Astrocyte (in vitro differentiated cells and primary cell): Measurements from ENCODE around the gene RIBC2. TPM values are rescaled to one million over a fixed set of nuclear protein-coding genes. Genes with fewer than 3 reads are reported as not detected.

Experiments used
- DNase-seq: peaks from one replicate; pipeline ENCODE4 v3.0.0-alpha.2; 2010; ENCODE audit warnings: low read depth
- FAIRE-seq: peaks from 2 replicates; lab custom pipeline; 2011; peaks lifted over from hg19 to GRCh38; lab: Jason Lieb, UNC
- H2AFZ ChIP-seq: 2 replicates; pipeline ENCODE4 v1.6.0; 2012; ENCODE audit warnings: low read depth, low read length, inconsistent platforms
- H3K27ac ChIP-seq: 2 replicates; pipeline ENCODE4 v1.5.1; 2011; ENCODE audit warnings: low read depth, low read length, inconsistent platforms
- H3K27me3 ChIP-seq: 2 replicates; pipeline ENCODE4 v1.6.0; 2011; ENCODE audit warnings: low read length, inconsistent platforms; ENCODE audit not compliant: insufficient read depth
- H3K36me3 ChIP-seq: 2 replicates; pipeline ENCODE4 v1.5.1; 2011; ENCODE audit warnings: low read length, inconsistent platforms; ENCODE audit not compliant: insufficient read depth
- H3K4me1 ChIP-seq: 2 replicates; pipeline ENCODE4 v1.5.1; 2011; ENCODE audit warnings: low read length, inconsistent platforms; ENCODE audit not compliant: insufficient read depth
- H3K4me2 ChIP-seq: 2 replicates; pipeline ENCODE4 v1.6.0; 2012; ENCODE audit warnings: low read length, inconsistent platforms
- H3K4me3 ChIP-seq: 2 replicates; pipeline ENCODE4 v1.5.1; 2011; ENCODE audit warnings: low read depth, mild to moderate bottlenecking, low read length, inconsistent platforms; ENCODE audit not compliant: insufficient read depth
- H3K79me2 ChIP-seq: 2 replicates; pipeline ENCODE4 v1.6.0; 2012; ENCODE audit warnings: mild to moderate bottlenecking, low read length, inconsistent platforms; ENCODE audit not compliant: insufficient read depth
- H3K9ac ChIP-seq: 2 replicates; pipeline ENCODE4 v1.6.0; 2012; ENCODE audit warnings: mild to moderate bottlenecking, low read length, inconsistent platforms
- H3K9me3 ChIP-seq: 2 replicates; pipeline ENCODE4 v1.5.1; 2012; ENCODE audit warnings: low read depth, mild to moderate bottlenecking, low read length, inconsistent platforms; ENCODE audit not compliant: insufficient read depth
- H4K20me1 ChIP-seq: 2 replicates; pipeline ENCODE4 v1.6.0; 2012; ENCODE audit warnings: low read length, inconsistent platforms; ENCODE audit not compliant: insufficient read depth
- H3K27ac Mint-ChIP-seq: one replicate; pipeline ENCODE4 v1.8.0; 2021; ENCODE audit warnings: mild to moderate bottlenecking, mixed read lengths; ENCODE audit not compliant: unreplicated experiment
- H3K27me3 Mint-ChIP-seq: one replicate; pipeline ENCODE4 v1.8.0; 2021; ENCODE audit warnings: low read depth, mixed read lengths; ENCODE audit not compliant: unreplicated experiment
- H3K36me3 Mint-ChIP-seq: one replicate; pipeline ENCODE4 v1.8.0; 2021; ENCODE audit warnings: low read depth, mixed read lengths; ENCODE audit not compliant: unreplicated experiment
- H3K4me1 Mint-ChIP-seq: one replicate; pipeline ENCODE4 v1.8.0; 2021; ENCODE audit warnings: low read depth, mixed read lengths; ENCODE audit not compliant: unreplicated experiment
- H3K4me3 Mint-ChIP-seq: one replicate; pipeline ENCODE4 v1.8.0; 2021; ENCODE audit warnings: mild to moderate bottlenecking, moderate library complexity, mixed read lengths; ENCODE audit not compliant: unreplicated experiment
- H3K9me3 Mint-ChIP-seq: one replicate; pipeline ENCODE4 v1.8.0; 2021; ENCODE audit warnings: mild to moderate bottlenecking, mixed read lengths; ENCODE audit not compliant: unreplicated experiment
- CTCF ChIP-seq: IDR thresholded peaks from 2 replicates; pipeline ENCODE4 v1.5.1; 2011; ENCODE audit warnings: low read depth, mild to moderate bottlenecking, inconsistent platforms, low read length, moderate library complexity; ENCODE audit not compliant: insufficient read depth
- EZH2 ChIP-seq: IDR thresholded peaks from 2 replicates; pipeline ENCODE4 v1.6.1; 2012; ENCODE audit warnings: mild to moderate bottlenecking, low read length, inconsistent platforms; ENCODE audit not compliant: insufficient read depth
- total RNA-seq: library from RNA; stranded (reverse); gene quantifications from 2 replicates; pipeline ENCODE4 v1.2.1, GENCODE V29; 2021

RIBC2 gene
- total RNA-seq, 1 donor from 2014 or later, result not detected

DNA sequence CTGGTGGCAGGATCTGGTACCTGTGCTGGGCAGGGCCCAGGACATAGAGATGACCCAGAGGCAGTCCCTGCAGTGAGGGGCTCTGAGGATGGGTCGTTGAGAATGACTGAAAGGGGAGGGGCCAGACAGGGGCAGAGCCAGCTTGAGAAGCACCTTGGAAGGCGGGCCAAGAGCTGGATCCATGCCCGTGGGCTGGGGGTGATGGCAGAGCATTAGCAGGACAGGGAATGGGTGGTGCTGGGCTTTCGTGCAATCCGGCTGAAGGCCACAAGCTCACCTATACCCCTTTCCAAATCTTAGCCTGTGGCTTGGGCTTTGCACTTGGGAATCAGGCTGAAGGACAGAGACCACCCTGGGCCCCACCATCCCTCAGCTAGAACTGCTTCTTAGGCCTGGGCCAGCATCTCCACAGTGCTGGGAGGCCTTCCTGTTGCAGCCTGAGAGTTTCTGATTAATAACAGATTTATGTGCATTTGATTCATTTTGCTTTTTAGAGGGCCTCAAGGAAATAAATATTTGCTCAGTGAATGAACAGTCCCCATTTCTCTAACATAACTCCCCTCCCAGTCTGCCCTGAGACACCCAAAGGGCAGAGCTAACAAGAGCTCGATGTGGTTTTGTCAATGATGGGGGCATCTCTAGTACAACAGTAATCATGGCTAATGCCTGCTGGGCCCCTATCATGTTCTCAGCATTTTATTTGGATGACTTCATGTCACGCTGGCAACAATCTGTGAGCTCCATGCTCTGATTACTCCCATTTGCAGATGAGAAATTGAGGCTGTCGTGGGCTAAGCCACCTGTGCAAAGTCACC, 39.3 kb downstream of the RIBC2 start:
- no peak for TF ChIP-seq EZH2
- no peak for TF ChIP-seq CTCF
- Histone ChIP-seq H4K20me1 (no peaks in the 10 kb centered on the region), H3K79me2 (no peaks in the 10 kb centered on the region), H3K4me2 (no peak overlapping the region), H3K27me3 (no peaks in the 10 kb centered on the region), H3K4me3 (no peak overlapping the region), H3K9me3 (no peaks in the 10 kb centered on the region), H3K27ac (no peak overlapping the region), H3K9ac (no peak overlapping the region), H3K4me1 (peaks cover 7% of the 10 kb centered on the region), H3K36me3 (no peaks in the 10 kb centered on the region), H2AFZ (no peak overlapping the region)
- no peak for FAIRE-seq
- DNase-seq, result peak; percentile 49
- Mint-ChIP-seq H3K27me3 (peaks cover 57% of the 10 kb centered on the region), H3K9me3 (peaks cover 5% of the 10 kb centered on the region), H3K4me3 (no peak overlapping the region), H3K36me3 (no peaks in the 10 kb centered on the region), H3K27ac (no peak overlapping the region), H3K4me1 (no peaks in the 10 kb centered on the region)

- FAIRE-seq (no peak), DNase-seq (no peak)
- TF ChIP-seq CTCF (no peak), EZH2 (no peak)
- Histone ChIP-seq H3K9me3 (no peaks in the 10 kb centered on the region), H3K9ac (no peak overlapping the region), H2AFZ (no peak overlapping the region), H3K4me3 (no peak overlapping the region), H3K36me3 (no peaks in the 10 kb centered on the region), H3K27me3 (no peaks in the 10 kb centered on the region), H4K20me1 (no peaks in the 10 kb centered on the region), H3K4me2 (no peak overlapping the region), H3K27ac (no peak overlapping the region), H3K79me2 (no peaks in the 10 kb centered on the region), H3K4me1 (peaks cover 7% of the 10 kb centered on the region)
- Mint-ChIP-seq H3K36me3 (no peaks in the 10 kb centered on the region), H3K9me3 (peaks cover 5% of the 10 kb centered on the region), H3K4me1 (no peaks in the 10 kb centered on the region), H3K27ac (no peak overlapping the region), H3K27me3 (peaks cover 59% of the 10 kb centered on the region), H3K4me3 (no peak overlapping the region)
Measured at GRCh38 chr22:45453764-45454163, 40.3 kb downstream of the RIBC2 start.

DNA sequence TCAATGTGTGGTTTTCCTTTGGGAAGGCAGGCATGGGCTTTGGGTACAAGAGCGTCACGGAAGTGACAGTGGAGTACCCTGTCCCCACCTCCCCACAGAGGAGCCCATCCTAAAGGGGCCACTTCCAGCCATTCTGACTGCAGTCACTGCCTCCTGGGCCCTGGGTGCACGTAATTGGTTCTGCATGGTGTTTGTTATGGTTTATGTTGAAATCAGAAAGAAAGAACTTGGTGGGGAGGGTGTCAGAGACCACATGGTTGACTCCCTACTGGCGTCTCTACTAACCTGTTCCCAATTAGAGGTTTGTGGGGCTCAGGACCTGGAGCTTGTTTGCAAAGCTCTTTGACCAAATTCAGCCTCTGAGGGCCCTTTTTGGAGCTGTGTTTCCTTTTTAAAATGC, 40.8 kb downstream of the RIBC2 start:
- peaks cover 7% of the 10 kb centered on the region for H3K4me1 ChIP-seq
- H3K27ac ChIP-seq, result no peak overlapping the region
- H3K4me3 ChIP-seq, result no peak overlapping the region
- H2AFZ ChIP-seq, result no peak overlapping the region
- H3K79me2 ChIP-seq, result no peaks in the 10 kb centered on the region
- no peak for FAIRE-seq
- no peaks in the 10 kb centered on the region for H3K36me3 Mint-ChIP-seq
- H3K9me3 Mint-ChIP-seq, result peaks cover 5% of the 10 kb centered on the region
- no peak for TF ChIP-seq EZH2
- no peak for DNase-seq
- H3K27me3 Mint-ChIP-seq, result peaks cover 61% of the 10 kb centered on the region
- H3K9ac ChIP-seq, result no peak overlapping the region
- no peaks in the 10 kb centered on the region for H3K36me3 ChIP-seq
- no peak overlapping the region for H3K4me2 ChIP-seq
- H3K9me3 ChIP-seq, result no peaks in the 10 kb centered on the region
- H3K4me1 Mint-ChIP-seq, result no peaks in the 10 kb centered on the region
- H4K20me1 ChIP-seq, result no peaks in the 10 kb centered on the region
- H3K27ac Mint-ChIP-seq, result no peak overlapping the region
- no peak overlapping the region for H3K4me3 Mint-ChIP-seq
- no peaks in the 10 kb centered on the region for H3K27me3 ChIP-seq
